HCT116 (cell line): ENCODE results near the gene IL1F10. TPM values are rescaled to one million over a fixed set of nuclear protein-coding genes. Genes with fewer than 3 reads are reported as not detected.

Experiments used
- ATAC-seq: fragments of 200-7000 bp; cut with Tn5 transposase; 2 replicates; pipeline ENCODE4 v1.9.1; 2020; ENCODE audit warnings: mild to moderate bottlenecking, moderate library complexity
- BruUV-seq: library from RNA; stranded (reverse); fragments of 400-500 nt; replicated peaks from 2 replicates; lab custom pipeline; 2021; lab: Mats Ljungman, UMichigan
- CTCF ChIA-PET: fragments of 300-600 bp; sonication (Branson Sonifier 250); formaldehyde crosslinking; loops from one replicate; lab custom pipeline; 2021; ENCODE audit warnings: antibody characterized with exemption; lab: Charles Lee
- POLR2A ChIA-PET: fragments of 300-600, 350-600 bp; sonication (Branson Sonifier 250); formaldehyde crosslinking; loops from one replicate; lab custom pipeline; 2021; ENCODE audit warnings: antibody characterized with exemption; lab: Charles Lee
- RAD21 ChIA-PET, 2 experiments: fragments of 300-600 bp; sonication (Branson Sonifier 250); formaldehyde crosslinking; loops; one replicate each; lab custom pipeline; 2023; ENCODE audit warnings: low total read pairs in 2 of 2; ENCODE audit not compliant: uncharacterized antibody in 2 of 2, unreplicated experiment in 2 of 2, low non-redundant PET in 1 of 2; lab: Charles Lee
- DNase-seq: peaks from one replicate; pipeline ENCODE4 v3.0.0-alpha.2; 2010; ENCODE audit warnings: low read depth, low spot score
- H2AFZ ChIP-seq: fragments of 200-600 bp; shearing (Covaris generic), sonication (generic); 2 replicates; pipeline ENCODE4 v1.6.1; 2017; ENCODE audit warnings: low read depth, mixed run types, mixed read lengths, antibody characterized with exemption, low read length; ENCODE audit not compliant: poor library complexity, severe bottlenecking
- H3K27ac ChIP-seq: 2 replicates; pipeline ENCODE4 v1.5.1; 2012; ENCODE audit warnings: low read depth, low read length
- H3K27me3 ChIP-seq: fragments of 200-600 bp; sonication (generic); 2 replicates; pipeline ENCODE4 v1.6.1; 2016; ENCODE audit warnings: mixed run types, low read length, mixed read lengths; ENCODE audit not compliant: insufficient read depth
- H3K36me3 ChIP-seq, 2 experiments: fragments of 200-500 bp in 1 of 2; fragments of 200-600 bp in 1 of 2; sonication (Bioruptor generic) in 1 of 2; sonication (generic) in 1 of 2; 2 replicates each; pipeline versions ENCODE4 v1.5.1 to v1.6.1; 2014 to 2016; ENCODE audit warnings: low read length in 2 of 2, inconsistent platforms in 1 of 2, mixed read lengths in 1 of 2, mixed run types in 1 of 2; ENCODE audit not compliant: insufficient read depth in 2 of 2, control insufficient read depth in 1 of 2
- H3K4me1 ChIP-seq, 2 experiments: fragments of 200-600 bp in 1 of 2; sonication (generic) in 1 of 2; 2 replicates each; pipeline versions ENCODE4 v1.5.1 to v1.6.1; 2012 to 2017; ENCODE audit warnings: low read length in 2 of 2, inconsistent platforms in 1 of 2, mild to moderate bottlenecking in 1 of 2, mixed read lengths in 1 of 2, mixed run types in 1 of 2, moderate library complexity in 1 of 2; ENCODE audit not compliant: insufficient read depth in 2 of 2, control insufficient read depth in 1 of 2
- H3K4me2 ChIP-seq: fragments of 200-600 bp; sonication (generic); 2 replicates; pipeline ENCODE4 v1.6.1; 2017; ENCODE audit warnings: mixed run types, low read length, mixed read lengths
- H3K4me3 ChIP-seq, 2 experiments: fragments of 200-600 bp in 1 of 2; sonication (generic) in 1 of 2; replicated peaks in 1 of 2; 2 replicates each; pipeline ENCODE4 v1.5.1; 2011 to 2016; ENCODE audit warnings: low read length in 2 of 2, control low read depth in 1 of 2, low read depth in 1 of 2, mild to moderate bottlenecking in 1 of 2, mixed read lengths in 1 of 2, mixed run types in 1 of 2
- H3K79me2 ChIP-seq: fragments of 200-600 bp; sonication (generic); 2 replicates; pipeline ENCODE4 v1.6.1; 2017; ENCODE audit warnings: mild to moderate bottlenecking, mixed run types, low read length, moderate library complexity, mixed read lengths; ENCODE audit not compliant: insufficient read depth
- H3K9ac ChIP-seq: fragments of 200-600 bp; sonication (generic); 2 replicates; pipeline ENCODE4 v1.6.1; 2016; ENCODE audit warnings: low read length, mixed read lengths
- H3K9me2 ChIP-seq: fragments of 200-600 bp; sonication (generic), shearing (Covaris generic); 2 replicates; pipeline ENCODE4 v1.6.1; 2017; ENCODE audit warnings: mixed run types, mild to moderate bottlenecking, moderate library complexity; ENCODE audit not compliant: insufficient read depth
- H3K9me3 ChIP-seq, 2 experiments: fragments of 200-500 bp in 1 of 2; fragments of 200-600 bp in 1 of 2; sonication (Bioruptor generic) in 1 of 2; sonication (generic) in 1 of 2; 2 replicates each; pipeline ENCODE4 v1.6.1; 2014 to 2017; ENCODE audit warnings: low read length in 2 of 2, mixed read lengths in 2 of 2, inconsistent platforms in 1 of 2, low read depth in 1 of 2, mild to moderate bottlenecking in 1 of 2, mixed run types in 1 of 2, moderate library complexity in 1 of 2; ENCODE audit not compliant: control insufficient read depth in 1 of 2, insufficient read depth in 1 of 2
- H4K20me1 ChIP-seq: fragments of 200-600 bp; sonication (generic), shearing (Covaris generic); 2 replicates; pipeline ENCODE4 v1.6.1; 2017; ENCODE audit warnings: mixed run types, mild to moderate bottlenecking, moderate library complexity; ENCODE audit not compliant: insufficient read depth
- CEBPB ChIP-seq: IDR thresholded peaks from 2 replicates; pipeline ENCODE4 v1.6.1; 2012; ENCODE audit warnings: low read depth
- ELF1 ChIP-seq: IDR thresholded peaks from 2 replicates; pipeline ENCODE4 v1.6.1; 2012; ENCODE audit warnings: low read depth, borderline replicate concordance
- EZH2 ChIP-seq: fragments of 200-600 bp; sonication (generic); IDR thresholded peaks from 2 replicates; pipeline ENCODE4 v1.6.1; 2017; ENCODE audit warnings: antibody characterized with exemption, mixed run types
- EZH2phosphoT487 ChIP-seq: fragments of 200-600 bp; IDR thresholded peaks from 2 replicates; pipeline ENCODE4 v1.6.1; 2018; ENCODE audit warnings: antibody characterized with exemption, borderline replicate concordance
- FOSL1 ChIP-seq: IDR thresholded peaks from 2 replicates; pipeline ENCODE4 v1.6.1; 2012; ENCODE audit warnings: low read depth
- POLR2A ChIP-seq: IDR thresholded peaks from 2 replicates; pipeline ENCODE4 v1.7.0; 2011; ENCODE audit warnings: borderline replicate concordance; ENCODE audit not compliant: insufficient read depth, insufficient read length; ENCODE audit errors: extremely low read depth
- RAD21 ChIP-seq: IDR thresholded peaks from 2 replicates; pipeline ENCODE4 v1.6.1; 2012; ENCODE audit warnings: low read depth, mild to moderate bottlenecking
- SIN3A ChIP-seq: IDR thresholded peaks from 2 replicates; pipeline ENCODE4 v1.6.1; 2012; ENCODE audit warnings: low read depth
- SP1 ChIP-seq: IDR thresholded peaks from 2 replicates; pipeline ENCODE4 v1.6.1; 2012; ENCODE audit warnings: low read depth
- TCF7L2 ChIP-seq: IDR thresholded peaks from 2 replicates; pipeline ENCODE4 v1.7.0; 2011; ENCODE audit warnings: borderline replicate concordance, inconsistent platforms; ENCODE audit not compliant: insufficient read depth, insufficient read length; ENCODE audit errors: extremely low read depth
- YY1 ChIP-seq: IDR thresholded peaks from 2 replicates; pipeline ENCODE4 v1.6.1; 2011; ENCODE audit warnings: low read length, low read depth, moderate library complexity, mild to moderate bottlenecking; ENCODE audit not compliant: insufficient replicate concordance; ENCODE audit errors: extremely low read depth
- ZBTB33 ChIP-seq: IDR thresholded peaks from 2 replicates; pipeline ENCODE4 v1.6.1; 2011; ENCODE audit warnings: mild to moderate bottlenecking, low read length, moderate library complexity; ENCODE audit not compliant: insufficient replicate concordance; ENCODE audit errors: extremely low read depth
- ZNF274 ChIP-seq: fragments of 200-500 bp; sonication (Bioruptor generic); IDR thresholded peaks from 2 replicates; pipeline ENCODE4 v1.6.1; 2014; ENCODE audit warnings: mild to moderate bottlenecking, low read depth, low read length, inconsistent platforms
- intact Hi-C: fragments of 100-400 bp; cut with micrococcal nuclease; formaldehyde crosslinking; loops from 2 replicates; pipeline ENCODE4 v1.10.0; 2022
- total RNA-seq: library from RNA; stranded (reverse); gene quantifications from one replicate; pipeline ENCODE4 v1.2.1, GENCODE V29; 2021; ENCODE audit not compliant: unreplicated experiment
- TF ChIP-seq, protein P1 (sequence below): IDR thresholded peaks from 2 replicates; pipeline ENCODE4 v1.6.1; 2012
- TF ChIP-seq, protein P2 (sequence below): IDR thresholded peaks from 2 replicates; pipeline ENCODE4 v1.6.1; 2012; ENCODE audit warnings: low read depth

Gene IL1F10
- total RNA-seq, 1 experiment from 2014 or later = not detected

DNA sequence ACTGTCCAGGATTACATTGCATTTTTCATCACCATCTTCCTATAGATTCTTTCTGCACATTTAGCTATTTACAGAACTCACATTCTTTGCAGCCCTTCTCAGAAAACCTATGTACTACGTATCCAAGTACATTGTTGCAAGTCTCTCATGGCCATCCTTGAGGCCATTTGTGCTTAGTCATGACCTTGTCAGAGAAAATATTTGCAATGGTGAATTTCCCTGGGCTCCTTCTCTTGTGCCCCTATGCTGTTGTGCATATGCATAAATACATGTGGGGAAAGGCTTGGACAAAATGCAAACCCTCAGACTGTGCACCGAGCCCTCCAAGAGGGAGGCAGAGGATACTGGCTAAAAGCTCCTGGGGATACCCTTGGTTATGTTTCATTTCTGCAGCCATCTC lies 43.0 kb upstream of the IL1F10 start:
- H3K4me2 ChIP-seq = no peak overlapping the region
- H2AFZ ChIP-seq = no peak overlapping the region
- no peak overlapping the region for H3K4me3 ChIP-seq
- H3K27me3 ChIP-seq = peaks cover 68% of the 10 kb centered on the region
- no peaks in the 10 kb centered on the region for H3K9me3 ChIP-seq
- POLR2A ChIA-PET = no interaction called here
- no TSS peak for BruUV-seq
- ATAC-seq = no peak
- CTCF ChIA-PET = no interaction called here
- H3K36me3 ChIP-seq = no peaks in the 10 kb centered on the region
- DNase-seq = no peak
- no peak overlapping the region for H3K9ac ChIP-seq
- no peak overlapping the region for H3K27ac ChIP-seq
- intact Hi-C loops = no loop called here
- H3K4me1 ChIP-seq = no peaks in the 10 kb centered on the region
- no peaks in the 10 kb centered on the region for H3K9me2 ChIP-seq
- TF ChIP-seq ELF1 (no peak), SP1 (no peak), ZBTB33 (no peak), EZH2phosphoT487 (no peak), EZH2 (no peak), FOSL1 (no peak), YY1 (no peak), CEBPB (no peak), TCF7L2 (no peak), POLR2A (no peak), SIN3A (no peak), ZNF274 (no peak), RAD21 (no peak)
- TF ChIP-seq, protein P1, sequence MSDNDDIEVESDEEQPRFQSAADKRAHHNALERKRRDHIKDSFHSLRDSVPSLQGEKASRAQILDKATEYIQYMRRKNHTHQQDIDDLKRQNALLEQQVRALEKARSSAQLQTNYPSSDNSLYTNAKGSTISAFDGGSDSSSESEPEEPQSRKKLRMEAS = no peak
- TF ChIP-seq, protein P2, sequence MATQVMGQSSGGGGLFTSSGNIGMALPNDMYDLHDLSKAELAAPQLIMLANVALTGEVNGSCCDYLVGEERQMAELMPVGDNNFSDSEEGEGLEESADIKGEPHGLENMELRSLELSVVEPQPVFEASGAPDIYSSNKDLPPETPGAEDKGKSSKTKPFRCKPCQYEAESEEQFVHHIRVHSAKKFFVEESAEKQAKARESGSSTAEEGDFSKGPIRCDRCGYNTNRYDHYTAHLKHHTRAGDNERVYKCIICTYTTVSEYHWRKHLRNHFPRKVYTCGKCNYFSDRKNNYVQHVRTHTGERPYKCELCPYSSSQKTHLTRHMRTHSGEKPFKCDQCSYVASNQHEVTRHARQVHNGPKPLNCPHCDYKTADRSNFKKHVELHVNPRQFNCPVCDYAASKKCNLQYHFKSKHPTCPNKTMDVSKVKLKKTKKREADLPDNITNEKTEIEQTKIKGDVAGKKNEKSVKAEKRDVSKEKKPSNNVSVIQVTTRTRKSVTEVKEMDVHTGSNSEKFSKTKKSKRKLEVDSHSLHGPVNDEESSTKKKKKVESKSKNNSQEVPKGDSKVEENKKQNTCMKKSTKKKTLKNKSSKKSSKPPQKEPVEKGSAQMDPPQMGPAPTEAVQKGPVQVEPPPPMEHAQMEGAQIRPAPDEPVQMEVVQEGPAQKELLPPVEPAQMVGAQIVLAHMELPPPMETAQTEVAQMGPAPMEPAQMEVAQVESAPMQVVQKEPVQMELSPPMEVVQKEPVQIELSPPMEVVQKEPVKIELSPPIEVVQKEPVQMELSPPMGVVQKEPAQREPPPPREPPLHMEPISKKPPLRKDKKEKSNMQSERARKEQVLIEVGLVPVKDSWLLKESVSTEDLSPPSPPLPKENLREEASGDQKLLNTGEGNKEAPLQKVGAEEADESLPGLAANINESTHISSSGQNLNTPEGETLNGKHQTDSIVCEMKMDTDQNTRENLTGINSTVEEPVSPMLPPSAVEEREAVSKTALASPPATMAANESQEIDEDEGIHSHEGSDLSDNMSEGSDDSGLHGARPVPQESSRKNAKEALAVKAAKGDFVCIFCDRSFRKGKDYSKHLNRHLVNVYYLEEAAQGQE = no peak
- no peaks in the 10 kb centered on the region for H4K20me1 ChIP-seq
- RAD21 ChIA-PET = no interaction called here
- H3K79me2 ChIP-seq = no peaks in the 10 kb centered on the region
